Natural killer cell (primary cell): ENCODE results near the gene STEAP2. TPM values are rescaled to one million over a fixed set of nuclear protein-coding genes. Genes with fewer than 3 reads are reported as not detected.

Experiments
- ATAC-seq, 3 donors: fragments of 150-1000 bp in 2 of 3; fragments of 200-7000 bp in 1 of 3; cut with Tn5 transposase; 1 replicate in 1 of 3; 2 replicates in 2 of 3; pipeline ENCODE4 v1.10.0; 2021; ENCODE audit warnings: mild to moderate bottlenecking in 2 of 3, moderate library complexity in 2 of 3
- DNase-seq, 2 donors: peaks; one replicate each; pipeline versions ENCODE4 v3.0.0 to v3.0.0-alpha.2; 2013 to 2021; ENCODE audit warnings: mixed read lengths in 1 of 2
- H3K27ac ChIP-seq: one replicate; pipeline ENCODE4 v1.5.1; 2013; ENCODE audit warnings: mild to moderate bottlenecking, low read length
- H3K27me3 ChIP-seq: one replicate; pipeline ENCODE4 v1.6.1; 2013; ENCODE audit warnings: low read length; ENCODE audit not compliant: control insufficient read depth, insufficient read depth
- H3K36me3 ChIP-seq: one replicate; pipeline ENCODE4 v1.6.1; 2013; ENCODE audit warnings: low read length; ENCODE audit not compliant: control insufficient read depth, insufficient read depth
- H3K4me1 ChIP-seq: one replicate; pipeline ENCODE4 v1.6.1; 2013; ENCODE audit warnings: low read length; ENCODE audit not compliant: control insufficient read depth, insufficient read depth
- H3K4me3 ChIP-seq: one replicate; pipeline ENCODE4 v1.5.1; 2013; ENCODE audit warnings: low read length
- H3K9me3 ChIP-seq: one replicate; pipeline ENCODE4 v1.6.1; 2013; ENCODE audit warnings: low read length; ENCODE audit not compliant: control insufficient read depth, insufficient read depth
- H3K27ac Mint-ChIP-seq, 2 donors: one replicate each; pipeline ENCODE4 v1.8.0; 2022; ENCODE audit warnings: mild to moderate bottlenecking in 2 of 2, mixed read lengths in 2 of 2, moderate library complexity in 1 of 2
- H3K27me3 Mint-ChIP-seq, 2 donors: one replicate each; pipeline ENCODE4 v1.8.0; 2022; ENCODE audit warnings: low read depth in 2 of 2, mixed read lengths in 2 of 2
- H3K36me3 Mint-ChIP-seq: one replicate; pipeline ENCODE4 v1.8.0; 2022; ENCODE audit warnings: mixed read lengths
- H3K4me1 Mint-ChIP-seq, 2 donors: one replicate each; pipeline ENCODE4 v1.8.0; 2022; ENCODE audit warnings: mixed read lengths in 2 of 2
- H3K4me3 Mint-ChIP-seq: one replicate; pipeline ENCODE4 v1.8.0; 2022; ENCODE audit warnings: mild to moderate bottlenecking, moderate library complexity, mixed read lengths
- H3K9me3 Mint-ChIP-seq, 2 donors: one replicate each; pipeline ENCODE4 v1.8.0; 2022; ENCODE audit warnings: mixed read lengths in 2 of 2
- CTCF ChIP-seq: fragments of 200-600 bp; IDR thresholded peaks from one replicate; pipeline ENCODE4 v1.8.0; 2022; ENCODE audit warnings: antibody characterized with exemption
- WGBS: methylation state at CpG from one replicate; pipeline ENCODE4 v1.1.7; 2013; ENCODE audit warnings: missing lambda C conversion rate; ENCODE audit not compliant: insufficient coverage; 5-methylcytosine and 5-hydroxymethylcytosine counted together
- intact Hi-C: fragments of 100-400 bp; cut with micrococcal nuclease; formaldehyde crosslinking; loops from one replicate; pipeline ENCODE4 v1.14.2; 2022
- total RNA-seq, 4 donors: library from RNA; stranded (reverse); fragments of 120-200 nt in 1 of 4; gene quantifications; one replicate each; pipeline versions ENCODE4 v1.2.3 to v1.2.4, GENCODE V29; 2013 to 2022

STEAP2 gene
- total RNA-seq, 3 donors from 2014 or later (not counting 1 experiment from before 2014, with no cell fraction given): 0.05 to 0.16 TPM; not detected in 1

DNA sequence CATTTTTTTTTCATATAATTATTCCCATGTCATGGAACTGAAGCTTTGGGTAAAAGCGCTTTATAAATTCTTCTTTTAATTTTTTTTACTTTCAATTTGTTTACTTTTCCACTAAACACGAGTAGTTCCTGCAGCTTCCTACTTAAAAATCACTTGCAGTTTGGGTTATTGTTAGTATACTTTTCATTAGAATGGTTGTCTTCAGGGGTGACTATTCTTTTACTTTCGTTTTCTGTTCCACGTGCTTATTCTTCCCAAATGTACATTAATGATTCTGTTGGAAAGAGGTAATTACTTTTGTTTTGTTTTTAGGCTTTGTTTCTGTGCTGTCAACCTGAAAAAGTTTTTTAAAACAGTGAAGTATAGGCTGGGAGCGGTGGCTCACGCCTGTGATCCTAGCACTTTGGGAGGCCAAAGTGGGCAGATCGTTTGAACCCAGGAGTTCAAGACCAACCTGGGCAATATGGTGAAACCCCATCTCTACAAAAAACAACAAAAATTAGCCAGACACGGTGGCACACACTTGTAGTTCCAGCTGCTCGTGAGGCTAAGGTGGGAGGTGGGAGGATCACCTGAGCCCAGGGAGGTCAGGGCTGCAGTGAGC is 28.2 kb downstream of the STEAP2 start:
- intact Hi-C loops: no loop called here
- Mint-ChIP-seq H3K4me1 (peaks cover 3 to 8% of the 10 kb centered on the region in 2 donors), H3K27me3 (peaks cover 20 to 31% of the 10 kb centered on the region in 2 donors), H3K4me3 (no peak overlapping the region), H3K27ac (no peak overlapping the region), H3K9me3 (no peaks in the 10 kb centered on the region), H3K36me3 (no peaks in the 10 kb centered on the region)
- H3K4me1 ChIP-seq: no peaks in the 10 kb centered on the region
- no peak for TF ChIP-seq CTCF
- no peak overlapping the region for H3K4me3 ChIP-seq
- H3K27me3 ChIP-seq: no peaks in the 10 kb centered on the region
- ATAC-seq (no peak), DNase-seq (no peak)
- H3K9me3 ChIP-seq: no peaks in the 10 kb centered on the region
- WGBS: 94% methylated on average over 7 of the region's 9 CpGs
- H3K36me3 ChIP-seq: no peaks in the 10 kb centered on the region
- no peak overlapping the region for H3K27ac ChIP-seq

DNA sequence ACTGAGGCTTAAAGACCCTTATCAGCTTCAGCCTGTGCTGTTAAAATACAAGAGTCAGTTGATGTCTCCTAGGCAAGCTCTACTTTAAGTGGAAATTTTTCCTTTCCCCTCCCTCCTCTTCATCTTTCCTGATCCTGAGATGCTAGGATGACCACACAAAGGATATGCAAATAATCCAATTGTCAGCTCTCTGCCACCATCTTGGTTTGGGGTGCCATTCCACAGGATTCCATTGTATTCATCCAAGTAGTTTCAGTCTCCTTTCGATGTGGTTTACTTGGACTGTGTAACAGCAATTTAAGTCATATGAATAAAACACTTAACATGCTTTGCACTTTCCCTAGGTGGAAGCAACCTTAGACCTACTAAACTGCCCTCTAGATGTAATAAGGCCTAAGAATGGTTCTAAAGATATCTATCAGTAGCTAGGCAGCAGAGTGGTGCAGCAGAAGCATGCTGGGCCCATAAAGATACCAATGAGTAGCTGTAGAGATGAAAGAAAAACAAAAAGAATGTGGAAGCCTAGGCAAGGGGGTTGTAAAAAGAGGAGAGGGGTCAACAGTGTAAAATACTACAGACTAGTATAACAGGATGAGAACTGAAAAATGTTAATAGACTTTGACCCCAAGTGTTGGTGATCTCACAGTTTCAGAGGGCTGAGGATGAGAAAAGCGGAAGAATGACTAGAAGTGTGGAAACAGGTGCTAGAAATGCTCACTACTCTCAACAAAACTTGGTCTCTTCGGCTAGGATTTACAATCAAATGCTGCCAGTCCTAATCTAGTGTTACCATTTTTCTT is 31.0 kb downstream of the STEAP2 start:
- no peaks in the 10 kb centered on the region for H3K36me3 ChIP-seq
- no peak for ATAC-seq
- intact Hi-C loops: no loop called here
- Mint-ChIP-seq H3K27ac (no peak overlapping the region), H3K9me3 (no peaks in the 10 kb centered on the region), H3K36me3 (no peaks in the 10 kb centered on the region), H3K4me3 (peak overlapping the region; percentile 2), H3K27me3 (peaks cover 38 to 41% of the 10 kb centered on the region in 2 donors), H3K4me1 (peaks cover 15 to 23% of the 10 kb centered on the region in 2 donors)
- no peak for TF ChIP-seq CTCF
- peaks cover 8% of the 10 kb centered on the region for H3K4me1 ChIP-seq
- peaks cover 2% of the 10 kb centered on the region for H3K27me3 ChIP-seq
- 86% methylated on average over 3 of the region's 3 CpGs for WGBS
- no peak for DNase-seq
- no peak overlapping the region for H3K27ac ChIP-seq
- H3K4me3 ChIP-seq: no peak overlapping the region
- H3K9me3 ChIP-seq: no peaks in the 10 kb centered on the region

GRCh38 chr7:90243556-90243955 is 32.0 kb downstream of the STEAP2 start:
- H3K36me3 ChIP-seq: no peaks in the 10 kb centered on the region
- no peak overlapping the region for H3K27ac Mint-ChIP-seq
- H3K9me3 Mint-ChIP-seq: no peaks in the 10 kb centered on the region
- peaks cover 36 to 41% of the 10 kb centered on the region in 2 donors for H3K27me3 Mint-ChIP-seq
- H3K36me3 Mint-ChIP-seq: no peaks in the 10 kb centered on the region
- peaks cover 15 to 23% of the 10 kb centered on the region in 2 donors for H3K4me1 Mint-ChIP-seq
- intact Hi-C loops: no loop called here
- no peak for TF ChIP-seq CTCF
- 65% methylated on average over 1 of the region's 1 CpG for WGBS
- peaks cover 2% of the 10 kb centered on the region for H3K27me3 ChIP-seq
- H3K27ac ChIP-seq: no peak overlapping the region
- peaks cover 8% of the 10 kb centered on the region for H3K4me1 ChIP-seq
- H3K4me3 ChIP-seq: no peak overlapping the region
- no peaks in the 10 kb centered on the region for H3K9me3 ChIP-seq
- no peak for ATAC-seq
- no peak for DNase-seq
- H3K4me3 Mint-ChIP-seq: peak overlapping the region; percentile 89
